HG03060 (cell line): ENCODE measurements around the gene CRTC1.

Experiments used
- ATAC-seq: cut with Tn5 transposase; IDR thresholded peaks from one replicate; pipeline ENCODE4 v1.9.1; 2021; ENCODE audit warnings: low read depth, moderate number of reproducible peaks; ENCODE audit not compliant: unreplicated experiment

CRTC1 gene

DNA sequence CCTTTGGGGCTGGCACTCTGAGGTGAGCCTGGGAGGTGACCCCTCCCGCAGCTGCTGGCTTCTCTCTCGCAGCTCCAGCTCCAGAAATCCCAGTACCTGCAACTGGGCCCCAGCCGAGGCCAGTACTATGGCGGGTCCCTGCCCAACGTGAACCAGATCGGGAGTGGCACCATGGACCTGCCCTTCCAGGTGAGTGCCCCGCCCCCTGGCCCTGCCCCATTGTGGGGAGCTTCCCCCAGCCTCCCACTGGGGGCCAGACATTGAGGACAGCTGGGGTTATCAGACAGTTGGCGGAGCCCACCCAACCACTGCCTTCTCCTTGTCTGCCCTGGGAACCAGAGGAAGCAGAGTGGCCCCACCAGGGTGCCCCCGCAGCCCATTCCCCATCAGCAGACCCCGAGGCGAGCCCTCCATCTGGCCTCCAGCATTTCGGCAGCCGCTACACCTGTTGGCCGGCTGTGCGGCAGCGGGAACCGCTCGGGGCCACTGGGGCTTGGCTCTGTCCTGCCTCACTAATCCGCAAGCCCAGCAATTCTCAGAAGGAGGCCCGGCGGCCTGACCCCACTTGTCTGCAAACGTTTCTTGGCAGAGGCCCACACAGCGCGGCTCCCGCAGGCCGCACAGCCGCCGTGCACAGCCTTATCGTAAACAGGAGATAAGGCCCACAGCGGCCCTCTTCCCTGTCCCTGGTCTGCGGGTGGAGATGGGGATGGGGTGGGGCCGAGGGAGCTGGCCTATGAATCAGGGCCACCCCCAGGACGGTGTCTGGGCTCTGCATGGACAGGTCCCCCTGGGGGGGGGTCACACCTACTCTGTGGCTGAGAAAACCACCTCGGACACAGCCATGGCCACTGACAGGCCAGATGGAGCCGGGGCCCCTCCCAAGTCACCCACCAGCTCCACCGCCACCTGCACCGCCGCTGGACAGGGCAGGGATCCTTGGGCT lies 59.6 kb downstream of the CRTC1 start:
- no peak for ATAC-seq

DNA sequence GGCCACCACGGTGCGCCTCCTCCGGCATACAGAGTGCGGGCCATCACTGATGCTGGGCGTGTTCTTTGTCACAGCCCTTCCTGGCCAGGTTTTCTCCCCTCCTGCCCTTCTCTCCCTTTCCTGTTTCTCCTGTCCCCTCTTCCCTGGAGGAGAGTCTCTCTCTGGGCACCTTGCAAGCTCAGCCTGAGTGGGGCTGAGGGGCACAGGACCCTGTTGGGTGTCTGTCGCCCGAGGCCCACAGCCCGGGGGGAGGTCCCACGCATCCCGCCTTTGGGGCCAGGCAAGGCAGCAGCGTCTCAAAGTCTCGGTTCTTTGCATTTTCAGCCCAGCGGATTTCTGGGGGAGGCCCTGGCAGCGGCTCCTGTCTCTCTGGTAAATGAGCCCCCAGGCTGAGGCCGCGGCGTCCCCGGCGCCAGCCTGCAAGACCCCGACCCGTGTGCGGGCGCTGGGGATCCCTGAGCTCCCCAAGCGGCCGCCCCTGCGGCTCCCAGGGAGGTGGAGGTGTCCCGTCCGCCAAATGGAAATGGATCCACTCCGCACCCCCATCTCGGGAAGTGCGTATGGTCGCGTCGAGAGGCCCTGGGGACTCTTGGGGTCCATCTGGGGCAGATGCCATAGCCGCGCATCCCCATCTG lies 60.4 kb downstream of the CRTC1 start:
- ATAC-seq, result no peak

DNA sequence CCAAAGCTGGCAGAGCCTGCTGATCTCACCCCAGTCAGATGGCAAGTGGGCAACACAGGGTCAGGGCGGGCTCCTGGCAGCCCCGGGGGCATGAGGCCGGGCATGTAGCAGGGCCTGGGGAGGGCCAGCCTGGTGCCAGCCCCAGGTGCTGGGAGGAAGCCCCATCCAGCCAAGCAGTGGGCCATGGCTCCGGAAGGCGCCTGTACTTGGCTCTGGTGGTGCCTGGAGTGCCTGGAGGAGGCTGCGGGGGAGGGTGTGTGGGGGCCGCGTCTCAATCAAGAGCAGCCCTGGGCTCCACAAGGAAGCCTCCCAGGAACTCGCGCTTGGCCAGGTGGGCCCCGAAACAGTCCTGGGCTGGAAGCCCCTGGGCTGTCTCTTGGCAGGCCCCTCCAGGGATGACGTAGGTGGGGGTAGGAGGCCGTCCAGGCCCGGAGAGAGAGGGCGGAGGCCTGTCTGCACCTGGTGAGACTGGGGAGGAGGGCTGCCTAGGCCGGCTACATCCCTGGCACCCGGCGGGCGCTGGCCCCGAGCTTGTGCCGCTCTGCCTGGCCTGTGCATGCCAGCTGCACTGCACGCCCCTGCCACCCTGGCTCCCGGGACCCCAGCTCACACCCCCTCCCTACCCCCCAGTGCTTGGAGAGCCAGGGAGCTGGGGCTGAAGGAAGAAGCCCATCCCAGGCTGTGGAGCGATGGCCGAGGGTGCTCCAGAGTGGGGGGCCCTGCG lies 61.7 kb downstream of the CRTC1 start:
- ATAC-seq, result no peak

DNA sequence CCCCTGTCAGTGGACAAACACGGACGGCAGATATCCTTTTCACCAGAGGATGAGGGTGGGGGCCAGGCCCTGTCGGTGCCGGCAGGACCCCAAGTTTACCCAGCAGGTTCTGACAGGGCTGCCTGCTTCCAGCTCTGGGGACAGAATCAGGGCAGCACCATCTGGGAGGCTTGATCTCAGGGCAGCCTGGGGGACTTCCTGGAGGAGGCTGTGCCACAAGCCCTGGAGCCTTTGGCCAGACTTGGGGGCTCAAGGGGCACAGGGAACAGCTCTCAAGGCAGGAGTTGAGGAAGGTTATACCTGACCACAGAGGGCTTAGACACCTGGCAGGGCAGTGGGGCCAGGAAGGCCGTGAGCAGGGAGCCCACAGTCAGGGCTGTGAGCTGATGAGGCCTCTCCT lies 62.5 kb downstream of the CRTC1 start:
- ATAC-seq, result no peak

DNA sequence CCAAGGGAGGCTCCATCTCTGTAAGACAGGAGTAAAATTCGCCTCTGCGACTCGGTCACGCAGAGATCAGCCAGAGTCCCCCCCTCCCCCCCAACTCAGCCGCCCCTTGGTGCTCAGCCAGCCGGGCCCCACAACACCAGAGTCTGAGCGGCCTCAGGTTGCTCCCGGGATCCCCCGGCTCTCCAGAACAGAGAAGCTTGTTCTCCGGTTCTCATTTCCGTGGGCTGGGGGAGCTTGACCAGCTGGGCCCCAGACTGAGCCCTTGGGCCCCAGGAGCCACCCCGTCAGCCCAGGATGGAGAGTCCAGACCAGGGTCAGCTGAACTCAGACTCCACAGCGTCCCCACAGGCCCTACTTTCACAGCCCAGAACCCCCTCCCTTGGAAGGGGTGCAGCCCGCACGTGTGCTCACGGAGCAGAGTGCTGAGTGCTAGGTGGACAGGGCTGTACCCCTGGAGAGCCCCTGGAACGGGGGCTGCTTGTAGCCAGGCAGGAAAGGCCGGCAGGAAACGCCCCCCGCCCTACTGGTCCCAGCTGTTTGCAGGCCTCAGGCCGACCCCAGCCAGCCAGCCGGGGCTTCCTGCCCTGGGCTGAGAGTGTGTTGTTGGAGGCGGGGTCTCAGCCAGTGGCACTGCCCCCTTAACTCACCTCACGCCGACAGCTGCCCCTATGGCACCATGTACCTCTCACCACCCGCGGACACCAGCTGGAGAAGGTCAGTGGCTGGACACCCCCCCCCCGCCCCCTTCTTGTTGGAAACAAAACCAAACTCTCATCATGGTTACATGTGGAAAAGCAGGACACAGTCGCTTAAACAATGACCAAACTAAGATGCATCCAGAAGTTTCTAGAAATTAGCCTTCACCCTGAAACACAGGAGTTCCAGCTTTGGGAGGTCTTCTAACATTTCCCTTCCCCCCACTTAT lies 63.2 kb downstream of the CRTC1 start:
- ATAC-seq, result no peak

DNA sequence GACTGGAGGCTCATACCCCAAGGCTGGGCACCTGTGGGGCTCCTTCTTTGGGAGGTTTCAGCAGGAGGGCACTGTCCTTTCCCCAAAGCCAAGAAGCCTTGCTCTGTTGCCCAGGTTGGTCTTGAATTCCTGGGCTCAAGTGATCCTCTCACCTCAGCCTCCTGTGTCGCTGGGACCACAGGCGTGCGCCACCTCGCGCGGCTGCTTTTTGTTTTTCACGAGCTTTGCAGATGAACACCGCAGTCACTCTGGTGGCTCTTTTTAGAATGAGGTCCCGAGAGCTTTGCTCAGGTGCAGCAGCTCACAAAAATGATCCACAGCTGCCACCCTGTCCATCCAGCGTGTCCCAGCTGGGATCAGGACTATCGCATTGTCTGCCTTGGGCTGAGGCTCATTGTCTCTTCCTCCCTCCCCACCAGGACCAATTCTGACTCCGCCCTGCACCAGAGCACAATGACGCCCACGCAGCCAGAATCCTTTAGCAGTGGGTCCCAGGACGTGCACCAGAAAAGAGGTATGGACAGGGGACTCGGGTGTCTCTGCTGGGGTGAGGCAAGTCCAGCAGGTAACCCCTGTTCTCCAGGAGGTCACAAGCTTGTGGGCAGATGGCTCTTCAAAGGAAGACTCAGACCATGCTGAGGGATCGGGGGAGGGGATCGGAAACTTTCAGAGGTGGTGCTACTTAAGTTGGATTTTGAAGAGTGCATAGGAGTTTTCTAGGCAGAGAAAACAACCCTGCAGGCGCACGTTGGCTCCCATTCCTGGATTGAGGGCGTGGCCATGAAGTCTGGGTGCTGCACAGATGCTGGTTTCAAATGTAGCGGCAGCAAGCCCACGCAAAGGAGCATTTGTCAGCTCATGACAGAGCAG lies 66.1 kb downstream of the CRTC1 start:
- no peak for ATAC-seq

DNA sequence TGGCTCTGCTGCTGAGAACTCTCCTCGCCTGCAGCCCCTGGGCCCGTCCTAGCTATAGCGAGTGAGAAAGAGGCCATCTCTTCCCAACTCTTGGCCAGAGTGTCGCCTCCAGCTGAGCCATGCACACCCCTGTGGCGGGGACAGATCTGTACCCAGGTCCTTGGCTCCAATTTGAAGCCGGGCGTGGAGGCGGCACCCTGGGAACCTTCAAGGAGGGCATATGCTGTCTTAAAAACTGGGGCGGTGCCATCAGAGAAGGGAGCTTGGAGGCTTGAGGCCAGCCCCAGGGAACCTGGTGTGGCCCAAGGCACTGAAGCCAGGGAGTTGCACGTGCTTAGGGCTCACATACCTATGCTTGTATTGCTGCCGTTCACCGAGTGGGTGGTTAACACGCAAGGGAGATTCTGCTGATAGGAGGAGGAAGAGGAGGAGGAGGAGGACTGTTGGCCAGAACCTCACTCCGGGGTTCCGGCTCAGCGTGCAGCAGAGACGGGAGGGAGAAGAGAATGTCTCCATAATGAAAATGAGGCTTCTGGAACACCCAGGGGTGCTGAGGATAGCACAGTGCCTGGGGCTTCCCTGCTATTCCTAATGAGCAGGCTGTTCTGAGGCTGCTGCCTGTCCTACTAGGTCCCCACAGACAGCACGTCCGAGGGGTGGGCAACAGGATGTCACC lies 67.0 kb downstream of the CRTC1 start:
- ATAC-seq, result no peak

DNA sequence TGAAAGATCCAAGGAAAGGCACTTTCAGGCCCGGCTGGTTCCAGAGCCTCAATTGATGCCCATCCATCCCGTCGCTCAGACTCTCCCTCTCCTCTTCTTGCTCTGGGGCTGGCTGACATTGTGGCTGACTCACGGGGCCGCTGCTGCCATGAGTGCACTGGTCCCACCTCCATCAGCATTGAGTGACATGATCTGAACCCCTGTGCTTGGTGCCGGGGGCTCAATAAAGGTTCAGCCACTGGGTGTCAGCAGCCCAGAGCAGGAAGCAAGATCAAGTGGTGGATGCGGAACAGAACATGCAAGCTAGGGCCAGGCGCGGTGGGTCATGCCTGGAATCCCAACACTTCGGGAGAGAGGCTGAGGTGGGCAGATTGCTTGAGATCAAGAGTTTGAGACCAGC lies 68.1 kb downstream of the CRTC1 start:
- no peak for ATAC-seq

DNA sequence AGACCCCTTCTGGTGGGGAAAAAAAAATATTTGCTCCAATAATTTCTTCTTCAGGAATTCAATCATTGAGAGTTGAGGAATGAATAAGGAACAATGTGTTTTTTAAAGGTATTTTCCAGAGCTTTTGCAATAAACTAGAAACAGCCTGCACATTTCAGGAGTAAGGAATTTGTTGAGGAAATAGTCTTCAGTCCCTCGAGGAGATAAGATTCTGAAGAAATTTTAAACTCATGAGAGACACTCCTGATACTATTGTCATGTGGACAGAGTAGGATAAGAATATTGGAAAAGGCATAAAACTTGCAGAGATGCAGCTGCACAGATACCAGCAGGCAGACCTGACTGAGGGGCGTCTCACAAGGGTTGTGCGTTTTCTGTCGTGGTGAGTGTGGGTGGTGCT lies 71.0 kb downstream of the CRTC1 start:
- ATAC-seq, result no peak

DNA sequence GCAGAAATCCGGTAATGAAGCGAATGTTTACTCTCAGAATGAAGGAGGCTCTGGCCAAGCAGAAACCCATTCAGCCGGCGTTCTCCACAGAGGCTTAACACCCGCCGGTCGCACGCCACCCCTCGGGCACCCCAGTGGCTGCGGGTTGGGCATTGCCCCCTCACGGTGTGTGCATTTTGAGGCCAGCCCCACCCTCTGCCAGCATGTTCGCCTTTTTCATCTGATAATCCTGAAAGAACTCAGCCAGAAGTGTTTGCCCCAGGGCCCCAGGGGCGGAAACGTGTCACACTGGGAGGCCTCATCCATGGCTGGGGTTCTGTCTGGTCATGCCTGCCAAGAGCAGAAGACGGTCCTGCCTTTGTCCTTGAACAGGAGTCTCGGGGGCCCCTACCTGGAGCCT lies 73.4 kb downstream of the CRTC1 start:
- ATAC-seq, result no peak

DNA sequence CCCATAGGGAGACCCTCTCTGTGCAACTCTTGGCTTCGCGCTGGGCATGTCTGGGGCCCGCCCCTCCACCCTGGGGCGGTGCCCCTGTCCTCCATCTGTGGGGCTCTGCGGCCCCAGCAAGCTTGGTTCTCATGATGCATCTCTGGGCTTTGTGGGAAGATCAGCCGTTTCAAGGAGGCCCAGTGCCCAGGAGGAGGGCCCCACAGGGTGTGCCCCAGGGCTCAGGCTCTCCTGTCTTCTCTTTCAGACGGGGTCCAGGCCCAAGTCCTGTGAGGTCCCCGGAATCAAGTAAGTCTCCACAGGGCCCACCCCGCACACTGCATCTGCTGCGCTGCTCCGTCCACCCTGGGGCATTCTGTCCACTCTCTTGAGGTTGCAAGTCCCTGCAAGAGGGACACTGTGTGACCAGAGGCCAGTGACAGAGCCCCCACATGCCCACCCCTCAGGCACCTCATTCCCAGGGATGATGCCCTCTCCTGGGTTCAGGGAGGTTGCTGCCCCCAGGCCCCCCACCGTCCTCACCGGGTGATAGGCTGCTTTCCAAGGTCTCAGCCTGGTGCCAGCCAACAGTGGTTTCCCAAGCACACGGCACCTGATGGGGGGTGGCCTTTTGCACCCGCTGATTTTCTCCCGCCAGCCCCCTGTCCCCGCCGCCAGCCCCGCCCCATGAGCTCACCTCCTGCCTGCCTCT lies 76.0 kb downstream of the CRTC1 start:
- no peak for ATAC-seq

DNA sequence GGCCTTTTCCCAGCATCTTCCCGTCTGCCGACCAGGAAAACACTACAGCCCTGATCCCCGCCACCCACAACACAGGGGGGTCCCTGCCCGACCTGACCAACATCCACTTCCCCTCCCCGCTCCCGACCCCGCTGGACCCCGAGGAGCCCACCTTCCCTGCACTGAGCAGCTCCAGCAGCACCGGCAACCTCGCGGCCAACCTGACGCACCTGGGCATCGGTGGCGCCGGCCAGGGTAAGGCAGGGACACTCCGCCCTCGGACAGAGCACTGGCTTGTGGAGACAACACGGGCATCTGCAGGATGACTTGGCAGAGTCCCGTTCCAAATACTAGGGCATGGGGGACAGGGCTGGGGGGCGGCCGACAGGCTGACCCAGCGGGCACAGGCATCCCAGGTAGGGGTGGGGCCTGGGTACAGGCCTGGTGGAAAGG lies 76.5 kb downstream of the CRTC1 start:
- ATAC-seq, result no peak

DNA sequence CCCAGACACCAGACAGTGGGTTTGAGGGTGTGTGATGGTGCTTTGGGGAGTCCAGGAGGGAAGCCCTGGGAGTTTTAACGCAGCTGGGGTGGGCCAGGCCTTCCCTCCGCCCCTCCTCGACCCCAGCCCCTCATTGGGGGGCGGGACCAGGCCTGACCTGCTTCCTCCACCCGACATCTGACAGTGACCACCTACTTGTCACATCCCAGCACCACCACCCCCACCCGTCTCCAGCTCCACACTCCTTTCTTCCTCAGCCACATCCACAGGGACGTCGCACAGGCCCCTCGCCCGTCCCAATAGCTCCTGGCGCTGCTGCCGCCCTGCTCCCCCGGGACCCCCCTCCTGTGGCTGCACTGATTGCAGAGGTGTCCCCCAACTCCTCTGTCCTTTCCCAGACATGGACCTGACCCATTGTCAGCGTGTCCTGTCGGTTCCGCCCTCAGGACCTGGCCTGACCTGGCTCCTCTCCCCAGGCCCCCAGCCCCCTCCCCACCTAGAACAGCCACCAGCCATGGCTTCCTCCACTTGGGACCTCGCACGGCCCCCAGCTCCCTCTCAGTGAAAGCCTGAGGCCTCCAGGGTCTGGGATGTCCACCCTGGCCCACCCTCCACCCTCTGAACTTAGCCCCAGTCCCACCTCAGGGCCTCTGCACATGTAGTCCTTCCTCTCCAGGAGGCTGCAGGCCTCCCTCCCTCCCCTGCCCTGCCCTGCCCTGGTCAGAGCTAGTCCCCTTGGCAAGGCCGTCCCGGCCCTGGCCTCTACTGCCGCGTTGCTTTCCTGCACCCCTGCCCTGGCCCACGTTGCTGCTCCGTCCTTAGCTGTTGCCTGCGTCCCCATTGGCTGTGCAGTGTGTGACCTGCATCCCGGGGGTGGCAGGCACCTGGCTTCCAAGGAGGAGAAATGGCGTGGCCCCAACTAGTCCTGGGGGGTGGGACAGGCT lies 77.2 kb downstream of the CRTC1 start:
- no peak for ATAC-seq

DNA sequence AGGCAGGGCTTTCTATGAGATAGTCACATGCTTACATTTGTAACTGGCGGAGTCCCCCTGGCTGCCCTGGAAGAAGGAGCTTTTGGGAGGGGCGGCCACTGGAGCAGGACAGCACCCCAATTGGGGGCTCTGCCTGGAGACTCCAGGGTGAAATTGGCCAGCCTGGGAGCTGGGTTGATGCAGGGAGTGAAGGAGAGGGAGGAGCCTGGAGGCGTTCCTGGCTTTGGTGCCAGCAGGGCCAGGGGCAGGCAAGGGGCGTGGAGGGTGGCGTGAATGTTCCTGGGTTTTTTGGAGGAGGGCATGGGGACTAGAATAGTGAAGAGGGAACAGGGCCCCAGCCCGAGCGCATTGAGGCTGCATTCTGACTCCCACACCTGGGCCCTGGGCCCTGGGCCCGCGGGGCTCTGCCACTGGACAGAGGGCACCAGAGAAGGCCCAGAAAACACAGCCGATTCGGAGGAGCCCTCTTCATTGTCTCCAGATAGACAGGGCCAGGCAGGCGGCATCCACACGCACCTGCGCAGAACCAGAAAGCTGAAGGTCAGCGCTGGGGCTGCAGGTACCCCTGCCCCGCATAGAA lies 78.1 kb downstream of the CRTC1 start:
- no peak for ATAC-seq

DNA sequence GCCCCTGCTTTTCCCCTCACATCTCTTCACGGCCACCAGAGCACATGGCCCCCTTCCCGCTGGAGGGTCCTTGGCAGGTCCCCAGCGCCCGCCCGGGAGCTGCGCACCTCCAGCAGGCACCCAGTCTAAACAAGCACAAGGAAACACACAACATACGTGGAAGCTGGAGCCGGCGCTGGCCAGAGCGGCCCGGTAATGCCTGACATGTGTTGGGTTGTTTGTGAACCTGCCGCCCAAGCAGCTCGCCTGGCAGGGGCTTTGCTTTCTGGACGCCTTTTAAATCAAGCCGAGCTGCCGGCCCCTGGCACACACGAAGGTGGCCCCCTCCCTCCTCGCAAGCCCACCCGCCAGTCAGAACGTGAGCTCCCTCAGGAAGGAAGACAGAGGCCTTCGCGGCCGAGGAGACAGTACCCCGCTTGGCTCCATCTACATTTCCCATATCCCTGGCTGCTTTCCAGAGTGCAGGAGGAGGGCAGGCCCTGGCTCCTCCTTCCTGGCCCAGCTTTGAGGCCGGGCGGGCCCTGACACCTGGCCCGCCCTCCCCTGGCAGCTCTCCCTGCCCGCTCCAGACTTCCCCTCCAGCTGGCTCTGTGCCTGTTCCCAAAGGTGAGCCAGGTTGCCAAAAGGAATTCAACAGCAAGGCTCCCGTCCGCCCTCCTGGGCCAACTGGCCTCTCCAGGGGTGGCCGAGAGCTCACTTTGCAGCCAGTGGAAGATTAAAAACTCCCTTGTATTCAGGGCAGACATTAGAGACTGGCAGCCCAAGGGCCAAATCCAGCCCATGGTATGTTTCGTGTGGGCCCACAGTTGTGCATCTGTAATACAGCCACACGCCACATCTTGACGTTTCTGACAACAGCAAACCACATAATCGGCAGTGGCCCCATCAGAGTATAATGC lies 78.9 kb downstream of the CRTC1 start:
- no peak for ATAC-seq
